ENCODE measurements around the gene MICA. TPM values are rescaled to one million over a fixed set of nuclear protein-coding genes. Genes with fewer than 3 reads are reported as not detected.
"Not testable (repeated sequence)": the region's sequence is repeated elsewhere in the genome, so short reads cannot be mapped to it uniquely, and the experiment has no call there.

MICA gene
- polyA plus RNA-seq, 4 donors = 4.4 to 12.8 (median 8.1) TPM

DNA sequence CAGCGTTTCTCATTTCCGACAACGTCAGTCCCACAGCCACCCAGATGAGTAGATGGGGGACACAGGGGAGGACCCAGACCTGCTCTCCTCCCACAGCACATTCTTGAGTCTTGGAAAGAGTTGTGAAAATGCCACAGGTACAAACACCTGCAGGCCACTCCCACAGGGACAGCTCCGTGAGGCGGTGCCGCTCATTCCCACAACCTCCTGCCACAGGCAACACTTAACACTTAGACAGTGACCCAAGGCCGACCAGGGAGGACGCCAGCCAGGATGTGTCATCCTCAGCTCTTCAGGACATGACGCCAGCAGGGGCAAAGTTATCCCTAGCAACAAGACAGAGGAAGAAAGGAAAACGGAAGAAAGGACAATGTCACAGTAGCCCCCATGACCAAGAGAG lies 23.5 kb upstream of the MICA start:
- no peak for DNase-seq (ENCODE audit: low read depth in 4 of 4, low spot score in 3 of 4)

DNA sequence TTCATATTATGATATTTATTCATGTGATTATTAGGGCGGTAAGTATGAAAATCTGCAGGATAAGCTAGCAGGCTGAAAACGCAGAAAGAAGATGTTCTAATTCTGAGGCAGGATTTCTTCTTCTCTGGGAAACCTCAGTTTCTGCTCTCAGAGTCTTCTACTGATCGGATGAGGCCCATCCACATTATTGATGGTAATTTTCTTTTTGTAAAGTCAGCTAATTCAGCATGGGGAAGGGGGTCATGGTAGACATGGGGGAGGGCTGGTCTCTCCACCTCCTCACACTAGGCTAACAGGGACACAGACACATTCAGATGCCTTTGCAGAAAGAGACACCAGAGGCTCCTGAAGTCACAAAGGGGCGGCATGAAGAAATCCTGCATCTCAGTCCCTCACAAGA lies 21.7 kb upstream of the MICA start:
- no peak for DNase-seq (ENCODE audit: low read depth in 4 of 4, low spot score in 3 of 4)

DNA sequence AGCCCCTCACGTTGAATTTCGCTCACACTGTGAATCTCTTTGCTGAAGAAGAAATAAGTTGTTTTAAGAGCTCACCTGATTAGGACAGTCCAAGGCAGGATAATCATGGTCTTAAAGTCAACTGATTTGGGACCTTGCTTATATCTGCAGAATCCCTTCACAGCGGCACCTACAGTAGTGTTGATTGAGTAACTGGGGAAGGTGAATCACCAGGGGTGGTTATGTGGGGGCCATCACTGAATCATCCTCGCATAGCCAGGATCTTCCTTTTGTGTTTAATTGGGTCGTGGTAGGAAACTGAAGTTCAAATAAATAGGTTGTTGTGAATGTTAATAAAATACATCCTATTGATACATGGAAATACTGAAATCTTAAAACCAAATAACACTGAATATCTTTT lies 20.2 kb upstream of the MICA start:
- DNase-seq (ENCODE audit: low read depth in 4 of 4, low spot score in 3 of 4) = no peak

DNA sequence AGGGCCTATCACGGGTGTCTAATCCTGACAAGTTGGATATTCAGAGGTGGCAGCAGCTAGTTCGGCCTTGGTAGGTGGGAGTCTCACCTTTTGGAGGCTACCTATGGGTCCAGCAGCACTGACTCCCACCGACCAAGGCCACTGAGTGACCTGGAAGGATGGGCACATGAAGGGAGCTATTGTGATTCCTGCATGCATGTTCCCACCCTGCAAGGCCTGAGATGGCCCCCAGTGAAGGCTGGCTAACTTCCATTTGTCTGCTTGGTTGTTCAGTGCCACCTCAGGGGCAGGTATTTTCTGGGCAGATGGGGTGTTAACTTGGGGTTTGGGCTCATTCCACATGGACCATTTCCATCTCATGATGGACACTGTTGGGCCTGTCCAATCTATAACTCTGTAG lies 18.4 kb upstream of the MICA start:
- DNase-seq (ENCODE audit: low read depth in 4 of 4, low spot score in 3 of 4) = no peak

DNA sequence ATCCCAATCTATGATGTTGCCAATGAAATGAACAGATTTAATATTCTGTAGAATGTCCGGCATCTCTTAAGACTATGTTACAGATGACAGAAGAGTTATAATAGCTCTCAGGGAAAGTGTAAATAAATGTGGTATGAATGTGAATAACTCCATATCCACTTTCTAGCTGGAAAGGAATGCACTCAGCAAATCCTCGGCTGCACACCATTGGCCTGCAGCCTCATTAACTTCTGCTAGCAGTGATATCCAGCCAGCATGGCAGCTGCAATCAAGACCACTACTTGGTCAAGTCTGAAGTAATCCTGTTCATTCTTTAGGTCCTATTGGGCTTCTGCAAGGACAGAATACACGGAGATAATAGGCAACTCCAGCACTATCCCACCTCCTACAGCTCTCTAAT lies 17.3 kb upstream of the MICA start:
- DNase-seq (ENCODE audit: low read depth in 4 of 4, low spot score in 3 of 4) = no peak

DNA sequence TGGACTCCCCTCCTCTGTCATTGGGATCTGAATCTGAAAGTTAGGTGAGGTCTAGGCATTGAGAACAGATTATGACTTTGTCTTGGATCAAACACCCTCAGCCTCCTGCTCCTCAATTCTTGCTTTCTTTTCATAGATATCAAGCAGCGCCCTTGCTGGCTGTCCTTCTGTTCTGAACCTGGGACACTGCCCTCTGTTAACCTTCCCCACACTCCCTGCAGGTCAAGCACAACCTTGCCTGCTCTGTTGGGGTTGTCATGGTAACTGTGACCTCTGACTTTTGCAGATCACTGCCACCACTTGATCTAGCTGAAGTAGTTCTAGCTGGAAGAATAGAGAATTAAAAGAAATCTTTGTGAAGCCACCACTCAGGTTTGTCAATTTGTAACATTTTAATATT lies 16.4 kb upstream of the MICA start:
- no peak for DNase-seq (ENCODE audit: low read depth in 4 of 4, low spot score in 3 of 4)

DNA sequence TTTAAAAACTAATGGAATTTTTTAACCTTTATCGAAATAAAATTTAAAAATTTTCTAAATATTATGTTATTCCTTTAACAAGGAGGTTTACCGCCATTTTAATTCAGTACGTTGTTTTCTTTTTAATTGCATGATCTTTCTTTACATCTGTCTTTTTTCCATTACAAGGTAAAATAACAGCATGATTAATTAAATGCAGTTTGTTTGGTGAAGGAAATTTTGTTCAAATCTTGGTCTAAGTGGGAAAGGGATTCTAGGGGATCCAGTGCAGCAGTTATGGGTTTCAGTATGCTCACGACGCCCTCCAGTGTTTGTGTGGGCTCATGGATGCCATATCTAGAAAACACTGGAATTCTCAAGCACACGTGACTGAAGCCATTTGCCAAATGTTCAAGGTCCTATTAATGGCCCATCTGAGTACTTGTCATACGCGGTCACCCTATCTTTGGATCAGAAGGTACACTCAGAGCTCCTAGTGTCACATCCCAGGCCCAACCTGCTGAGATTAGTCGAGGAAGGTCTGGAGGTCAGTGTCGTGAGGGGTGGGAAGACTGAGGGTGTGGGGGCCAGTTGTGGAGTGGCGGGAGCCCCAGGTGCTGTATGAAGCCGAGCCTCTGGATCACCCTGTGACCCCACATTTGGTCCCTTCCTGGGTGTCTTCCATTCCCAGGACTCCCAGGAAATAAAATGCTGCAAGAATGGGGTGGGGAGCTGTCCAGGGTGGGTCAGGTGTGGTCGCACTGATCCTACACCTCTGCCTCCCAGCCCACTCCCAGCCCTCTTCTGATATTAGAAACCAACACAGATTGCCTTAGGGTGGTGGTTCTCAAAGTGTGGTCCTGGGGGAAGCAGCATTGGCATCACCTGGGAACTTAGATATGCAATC lies 14.2 kb upstream of the MICA start:
- DNase-seq (ENCODE audit: low read depth in 4 of 4, low spot score in 3 of 4) = not testable (repeated sequence)

DNA sequence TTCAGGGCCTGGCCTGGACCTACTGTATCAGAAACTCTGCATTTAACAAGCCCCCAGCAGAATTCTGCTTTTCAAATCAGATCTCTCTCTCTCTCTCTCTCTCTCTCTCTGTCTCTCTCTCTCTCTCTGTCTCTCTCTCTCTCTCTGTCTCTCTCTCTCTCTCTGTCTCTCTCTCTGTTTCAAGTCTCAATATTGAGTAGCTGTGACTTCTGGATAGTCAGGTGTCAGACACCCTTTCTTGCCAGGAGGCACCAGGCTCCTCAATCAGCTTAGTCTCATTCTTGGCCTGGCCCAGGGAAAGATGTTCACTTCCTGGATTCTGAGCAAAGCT lies 13.6 kb upstream of the MICA start:
- DNase-seq (ENCODE audit: low read depth in 4 of 4, low spot score in 3 of 4) = not testable (repeated sequence)

DNA sequence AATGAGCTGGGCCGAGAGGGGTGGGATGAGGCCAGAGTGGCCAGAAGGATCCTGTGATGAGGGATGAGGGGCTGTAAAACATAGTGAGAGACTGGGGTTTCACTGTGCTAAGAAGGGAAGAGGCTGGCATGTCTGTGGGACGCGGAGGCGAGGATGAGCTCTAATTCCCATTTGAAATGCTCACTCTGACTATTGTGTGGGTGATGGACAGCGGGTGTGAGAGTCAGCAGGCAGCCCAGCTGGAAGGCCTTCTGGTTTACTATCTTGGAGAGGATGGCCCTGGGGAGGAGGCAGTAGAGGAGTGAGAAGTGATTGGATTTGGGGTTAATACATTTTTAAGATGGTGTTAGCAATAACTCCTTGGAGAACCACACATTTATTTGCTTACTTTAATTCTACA lies 9.5 kb upstream of the MICA start:
- no peak for DNase-seq (ENCODE audit: low read depth in 4 of 4, low spot score in 3 of 4)

DNA sequence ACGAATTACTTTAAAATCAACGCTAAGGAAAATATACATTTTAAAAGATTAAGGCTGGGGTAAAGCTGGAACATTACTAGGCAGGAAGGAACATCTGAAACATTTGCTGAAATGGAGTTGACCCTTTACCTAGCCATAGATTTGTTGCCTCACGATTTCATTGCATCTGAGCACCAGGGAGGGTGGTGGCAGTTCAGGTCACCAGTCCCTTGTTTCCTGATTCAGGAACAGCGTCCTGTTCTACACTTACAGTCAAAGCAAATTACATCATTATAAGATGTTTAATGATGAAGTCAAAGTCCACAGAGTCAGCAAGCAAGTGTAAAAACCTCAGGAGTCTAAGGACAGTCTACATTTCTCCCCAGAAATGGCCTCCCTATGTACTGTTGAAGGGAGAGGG lies 9.0 kb upstream of the MICA start:
- DNase-seq (ENCODE audit: low read depth in 4 of 4, low spot score in 3 of 4) = no peak

DNA sequence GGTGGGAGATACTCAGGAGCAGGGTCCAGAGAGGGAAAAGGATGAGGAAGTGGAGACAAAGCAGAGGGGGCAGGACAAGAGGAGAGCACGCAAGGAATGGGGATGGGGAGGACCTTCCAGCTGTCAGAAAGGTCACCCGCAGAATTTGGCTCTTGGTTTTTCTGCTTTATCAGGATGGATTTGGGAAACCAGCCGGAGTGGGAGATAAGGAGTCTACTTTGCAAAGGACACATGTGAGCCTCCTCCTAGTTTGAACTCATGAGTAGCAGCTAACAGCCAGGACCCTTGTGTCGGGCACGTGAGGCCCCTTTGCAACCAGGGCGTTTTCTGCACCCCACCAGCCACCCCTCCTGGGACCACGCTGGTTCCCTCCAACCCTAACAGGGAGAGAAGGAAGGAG lies 7.6 kb upstream of the MICA start:
- DNase-seq (ENCODE audit: low read depth in 4 of 4, low spot score in 3 of 4) = no peak

DNA sequence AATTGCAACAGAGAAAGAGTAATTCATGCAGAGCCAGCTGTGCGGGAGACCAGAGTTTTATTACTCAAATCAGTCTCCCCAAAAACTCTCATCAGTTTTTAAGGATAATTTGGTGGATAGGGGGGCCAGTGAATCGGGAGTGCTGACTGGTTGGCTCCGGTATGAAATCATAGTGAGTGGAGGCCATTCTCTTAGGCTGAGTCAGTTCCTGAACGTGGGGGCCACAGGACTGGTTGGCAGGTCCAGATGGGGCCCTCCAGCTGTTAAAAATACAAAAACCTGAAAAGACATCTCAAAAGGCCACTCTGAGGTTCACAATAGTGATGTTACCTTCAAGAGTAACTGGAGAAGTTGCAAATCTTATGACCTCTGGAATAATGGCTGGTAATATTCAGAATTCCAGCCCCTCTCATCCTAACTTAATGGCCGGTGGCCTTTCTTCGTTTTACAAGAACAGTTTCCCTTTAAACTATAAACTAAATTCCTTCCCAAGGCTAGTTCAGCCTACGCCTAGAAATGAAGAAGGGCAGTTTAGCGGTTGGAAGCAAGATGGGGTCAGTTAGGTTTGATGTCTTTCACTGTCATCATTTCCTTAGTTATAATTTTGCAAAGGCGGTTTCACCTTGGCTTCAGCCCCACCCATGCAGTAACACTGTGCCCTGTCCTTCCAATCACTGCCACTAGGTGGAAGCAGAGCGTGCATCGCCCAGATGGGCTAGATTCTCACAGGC lies 6.8 kb upstream of the MICA start:
- DNase-seq (ENCODE audit: low read depth in 4 of 4, low spot score in 3 of 4) = peak in 2 of 4 donors; percentile 36 to 60

DNA sequence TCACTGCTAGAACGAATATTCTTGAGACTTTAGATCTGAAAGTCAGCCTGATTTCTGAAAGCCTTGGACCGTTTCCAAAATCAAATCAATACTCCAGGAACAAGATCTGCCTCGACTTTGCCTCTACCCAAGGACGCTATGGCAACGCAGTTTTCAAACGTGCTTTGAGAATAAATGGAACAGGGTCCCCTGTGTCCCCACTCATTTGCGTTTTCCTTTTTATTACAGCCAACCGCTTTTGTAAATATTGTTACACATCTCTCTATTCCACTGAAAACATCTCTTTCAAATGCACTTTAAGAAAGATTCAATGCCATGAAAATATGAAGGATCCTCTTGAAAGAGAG lies 6.3 kb upstream of the MICA start:
- DNase-seq (ENCODE audit: low read depth in 4 of 4, low spot score in 3 of 4) = not testable (repeated sequence)

DNA sequence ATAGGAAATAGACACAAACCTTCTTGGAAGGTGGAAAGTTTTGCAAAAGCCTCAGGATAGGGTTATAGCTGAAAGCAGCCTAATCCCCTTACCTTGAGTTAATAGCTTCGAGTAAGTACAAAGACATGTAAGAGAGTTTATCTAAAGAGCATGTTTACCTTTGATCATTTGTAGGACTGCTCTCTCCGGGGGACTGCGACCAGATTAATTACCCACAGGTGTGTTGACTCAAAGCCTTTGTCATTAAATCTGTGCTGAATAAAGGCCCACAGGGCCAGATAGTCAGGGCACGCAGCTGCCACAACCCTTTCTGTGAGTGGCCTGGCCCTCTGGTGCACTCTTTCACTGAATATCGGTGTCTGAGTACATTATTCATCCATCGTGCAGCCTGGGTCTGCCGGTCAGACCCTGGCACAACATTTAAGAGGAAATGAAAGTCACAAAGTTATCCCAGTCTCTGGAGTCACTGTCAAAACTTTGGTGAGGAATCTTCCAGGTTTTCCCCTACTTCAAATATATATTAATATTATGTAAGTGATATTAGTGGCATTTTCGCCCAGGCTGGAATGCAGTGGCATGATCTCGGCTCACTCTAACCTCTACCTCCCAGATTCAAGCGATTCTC lies 5.4 kb upstream of the MICA start:
- DNase-seq (ENCODE audit: low read depth in 4 of 4, low spot score in 3 of 4) = no peak

DNA sequence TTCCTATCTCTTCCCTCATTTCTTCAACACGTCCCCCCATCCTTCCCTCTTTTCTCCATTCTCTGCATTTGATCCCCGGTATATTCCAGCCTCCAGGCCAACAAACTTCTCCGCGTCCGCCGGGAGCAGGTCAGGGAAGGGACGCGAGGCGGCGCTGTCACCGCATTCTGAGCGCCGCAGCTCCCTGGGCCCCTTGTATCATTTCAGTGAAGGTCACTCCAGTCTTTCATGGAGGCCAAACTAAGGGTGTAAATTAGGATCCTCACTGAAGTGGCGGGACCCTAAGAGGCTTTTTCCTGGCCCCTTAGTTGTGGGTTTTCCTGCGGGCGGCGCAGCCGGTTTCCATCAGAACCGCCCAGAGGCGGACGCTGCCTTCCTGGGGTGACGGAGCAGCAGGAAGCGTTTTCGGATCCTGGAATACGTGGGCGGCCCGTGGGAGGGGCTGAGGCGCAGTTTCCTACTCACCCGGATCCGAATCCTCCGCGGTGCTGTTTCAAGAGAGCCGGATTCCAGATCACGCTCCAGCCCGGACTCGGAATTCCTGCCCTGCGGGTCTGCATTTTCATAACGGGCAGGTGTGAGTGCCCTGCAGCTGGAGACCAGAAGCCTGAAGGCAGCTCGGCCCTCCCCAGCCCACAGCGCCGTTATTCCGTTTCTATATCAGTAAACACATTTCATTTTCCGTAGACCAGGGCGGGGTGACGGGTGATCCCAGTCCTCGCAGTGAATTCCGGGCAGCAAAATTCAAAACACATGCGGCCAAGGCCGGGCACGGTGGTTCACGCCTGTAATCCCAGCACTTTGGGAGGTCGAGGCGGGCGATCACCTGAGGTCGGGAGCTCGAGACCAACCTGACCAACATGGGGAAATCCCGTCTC lies 3.6 kb upstream of the MICA start:
- peak in 3 of 4 donors; percentile 59 to 76 (median 71) for DNase-seq (ENCODE audit: low read depth in 4 of 4, low spot score in 3 of 4)

DNA sequence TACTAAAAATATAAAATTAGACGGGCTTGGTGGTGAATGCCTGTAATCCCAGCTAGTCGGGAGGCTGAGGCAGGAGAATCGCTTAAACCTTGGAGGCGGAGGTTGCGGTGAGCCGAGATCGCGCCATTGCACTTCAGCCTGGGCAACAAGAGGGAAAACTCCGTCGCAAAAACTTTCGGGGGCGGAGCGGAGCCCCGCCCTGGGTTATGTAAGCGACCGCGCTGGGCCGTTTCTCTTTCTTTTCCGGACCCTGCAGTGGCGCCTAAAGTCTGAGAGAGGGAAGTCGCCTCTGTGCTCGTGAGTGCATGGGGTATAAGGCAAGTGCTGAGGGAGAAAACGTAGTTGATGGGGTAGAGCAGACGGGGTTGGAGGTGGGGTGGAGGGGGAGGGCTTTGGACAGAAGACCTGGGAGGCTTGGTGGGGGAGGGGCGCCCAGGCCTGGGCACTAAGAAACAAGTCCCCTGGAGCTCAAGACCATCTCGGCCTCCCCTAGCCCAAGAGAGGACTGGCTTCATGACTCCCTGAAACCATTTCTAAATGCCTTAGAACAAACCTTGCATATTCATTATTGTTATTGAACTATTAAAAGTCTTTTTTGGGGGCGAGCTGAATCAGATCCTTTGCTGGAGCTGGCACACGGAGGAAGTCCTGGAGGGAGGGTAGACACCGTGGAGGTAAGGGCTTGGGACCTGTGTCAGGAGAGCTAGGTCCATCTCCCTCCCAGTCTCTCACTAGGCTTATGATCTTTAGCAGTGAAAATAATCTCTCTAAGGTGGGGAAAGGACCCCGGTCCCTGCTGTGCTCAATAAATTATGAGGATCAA lies 2.7 kb upstream of the MICA start:
- DNase-seq (ENCODE audit: low read depth in 4 of 4, low spot score in 3 of 4) = peak in 1 of 4 donors; percentile 24

DNA sequence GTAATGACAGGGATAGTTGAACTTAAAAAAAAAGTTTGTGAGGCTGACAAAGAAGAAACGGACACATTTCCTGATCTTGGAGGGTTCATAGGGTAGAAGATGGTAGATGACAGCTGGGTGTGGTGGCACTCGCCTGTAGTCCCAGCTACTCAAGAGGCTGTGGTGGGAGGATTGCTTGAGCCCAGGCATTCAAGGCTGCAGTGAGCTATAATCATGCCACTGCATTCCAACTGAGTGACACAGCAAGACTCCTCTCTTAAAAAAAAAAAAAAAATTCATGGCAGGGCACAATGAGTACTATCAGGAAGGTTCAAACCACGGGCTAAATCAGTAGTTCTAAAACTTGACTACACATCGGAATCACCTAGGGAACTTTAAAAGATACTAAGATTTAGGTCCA lies 2.0 kb upstream of the MICA start:
- DNase-seq (ENCODE audit: low read depth in 4 of 4, low spot score in 3 of 4) = no peak

DNA sequence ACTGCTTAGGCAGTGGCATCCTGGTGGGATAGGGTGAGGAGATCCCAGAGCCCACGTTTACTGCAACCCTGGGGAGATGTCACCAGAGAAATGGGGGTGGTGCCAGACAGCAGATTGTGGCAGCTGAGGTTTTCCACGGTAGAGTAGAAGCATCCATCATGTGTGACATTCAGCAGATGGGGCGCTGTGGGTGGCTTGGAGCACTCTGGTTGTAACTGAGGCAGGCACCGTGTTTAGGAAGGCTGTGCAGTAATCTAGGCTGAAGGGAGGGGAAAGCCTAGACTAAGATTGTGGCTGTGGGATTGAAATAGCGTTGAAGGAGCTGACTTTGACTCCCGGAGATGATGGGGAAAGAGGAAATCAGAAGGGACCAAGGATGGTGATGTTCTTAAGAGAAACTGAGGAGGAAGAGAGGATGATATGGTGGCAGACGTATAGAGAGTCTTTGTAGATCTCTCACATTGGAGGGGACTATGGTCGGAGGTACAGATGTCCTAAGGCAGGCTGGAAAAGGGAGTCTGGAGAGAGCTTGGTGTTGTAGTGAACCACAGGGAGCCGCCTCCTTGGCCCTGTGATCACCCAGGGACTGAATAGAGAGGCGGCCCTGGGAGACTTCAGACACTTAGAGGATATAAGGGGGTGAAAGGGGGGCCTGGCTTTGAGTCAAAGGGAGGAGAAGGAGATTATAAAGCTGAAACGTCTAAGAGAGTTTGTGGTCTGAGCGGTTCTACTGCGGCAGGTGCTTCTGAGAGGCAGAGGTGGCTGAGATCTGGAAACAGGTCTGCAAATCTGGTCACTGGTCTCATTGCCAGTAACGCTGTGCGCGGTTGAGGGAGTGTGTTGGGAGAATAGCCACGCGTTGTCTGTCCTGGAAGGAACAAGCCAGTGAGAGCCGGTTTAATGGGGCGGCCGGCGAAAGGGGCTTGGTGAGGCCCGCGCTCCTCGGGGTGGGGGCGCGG lies 792 bp upstream of the MICA start:
- peak in 1 of 4 donors; percentile 6 for DNase-seq (ENCODE audit: low read depth in 4 of 4, low spot score in 3 of 4)

DNA sequence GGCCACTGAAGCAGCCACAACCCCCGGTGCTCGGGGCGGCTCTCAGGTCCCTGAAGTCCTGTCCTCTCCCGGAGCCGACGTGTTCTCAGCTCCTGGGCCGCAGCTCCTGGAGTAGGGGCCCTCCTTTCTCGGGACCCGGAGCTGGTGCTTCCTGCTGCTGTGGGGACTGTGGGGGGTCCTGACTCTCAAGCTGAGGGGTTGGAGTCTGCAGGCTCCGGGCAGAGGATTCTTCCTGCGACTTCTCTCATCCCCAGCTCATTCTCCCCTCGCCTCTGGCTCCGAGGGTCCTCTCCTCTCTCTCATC lies 618 bp downstream of the MICA start:
- DNase-seq (ENCODE audit: low read depth in 4 of 4, low spot score in 3 of 4) = not testable (repeated sequence)

All from left renal pelvis (tissue), 4 donors.